ENCODE measurements around the gene FGFBP2. TPM values are rescaled to one million over a fixed set of nuclear protein-coding genes. Genes with fewer than 3 reads are reported as not detected.

FGFBP2 gene
- total RNA-seq, 1 donor from 2014 or later: not detected

- no peak within 1 kb of the TSS for H3K27ac Mint-ChIP-seq (ENCODE audit: unreplicated experiment)
- H3K9me3 Mint-ChIP-seq (ENCODE audit: unreplicated experiment): no peaks in the 10 kb centered on the region
- no peaks in the 10 kb centered on the region for H3K27me3 Mint-ChIP-seq (ENCODE audit: unreplicated experiment)
- H3K4me1 Mint-ChIP-seq (ENCODE audit: unreplicated experiment): peaks cover 4% of the 10 kb centered on the region
- H3K4me3 Mint-ChIP-seq (ENCODE audit: unreplicated experiment): no peak within 1 kb of the TSS
- DNase-seq (ENCODE audit: low spot score): no peak
- H3K36me3 Mint-ChIP-seq (ENCODE audit: low read depth, unreplicated experiment): no peaks in the 10 kb centered on the region
- TF ChIP-seq, protein P1, sequence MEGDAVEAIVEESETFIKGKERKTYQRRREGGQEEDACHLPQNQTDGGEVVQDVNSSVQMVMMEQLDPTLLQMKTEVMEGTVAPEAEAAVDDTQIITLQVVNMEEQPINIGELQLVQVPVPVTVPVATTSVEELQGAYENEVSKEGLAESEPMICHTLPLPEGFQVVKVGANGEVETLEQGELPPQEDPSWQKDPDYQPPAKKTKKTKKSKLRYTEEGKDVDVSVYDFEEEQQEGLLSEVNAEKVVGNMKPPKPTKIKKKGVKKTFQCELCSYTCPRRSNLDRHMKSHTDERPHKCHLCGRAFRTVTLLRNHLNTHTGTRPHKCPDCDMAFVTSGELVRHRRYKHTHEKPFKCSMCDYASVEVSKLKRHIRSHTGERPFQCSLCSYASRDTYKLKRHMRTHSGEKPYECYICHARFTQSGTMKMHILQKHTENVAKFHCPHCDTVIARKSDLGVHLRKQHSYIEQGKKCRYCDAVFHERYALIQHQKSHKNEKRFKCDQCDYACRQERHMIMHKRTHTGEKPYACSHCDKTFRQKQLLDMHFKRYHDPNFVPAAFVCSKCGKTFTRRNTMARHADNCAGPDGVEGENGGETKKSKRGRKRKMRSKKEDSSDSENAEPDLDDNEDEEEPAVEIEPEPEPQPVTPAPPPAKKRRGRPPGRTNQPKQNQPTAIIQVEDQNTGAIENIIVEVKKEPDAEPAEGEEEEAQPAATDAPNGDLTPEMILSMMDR (IDR thresholded peaks at IDR 0.05; ENCODE audit: unreplicated experiment): no peak
Observed at GRCh38 chr4:15938640-15939039, 24.3 kb downstream of the FGFBP2 start, which contains the start of gene FGFBP1. FGFBP1 (minus strand) TSS chr4:15938740; CDS start chr4:15936632, 2,108 bp downstream.

- H3K4me1 Mint-ChIP-seq (ENCODE audit: unreplicated experiment): peaks cover 4% of the 10 kb centered on the region
- H3K36me3 Mint-ChIP-seq (ENCODE audit: low read depth, unreplicated experiment): no peaks in the 10 kb centered on the region
- no peaks in the 10 kb centered on the region for H3K9me3 Mint-ChIP-seq (ENCODE audit: unreplicated experiment)
- DNase-seq (ENCODE audit: low spot score): no peak
- TF ChIP-seq, protein P1 (IDR thresholded peaks at IDR 0.05; ENCODE audit: unreplicated experiment): no peak
- no peaks in the 10 kb centered on the region for H3K27me3 Mint-ChIP-seq (ENCODE audit: unreplicated experiment)
- H3K4me3 Mint-ChIP-seq (ENCODE audit: unreplicated experiment): no peak overlapping the region
- H3K27ac Mint-ChIP-seq (ENCODE audit: unreplicated experiment): no peak overlapping the region
Observed at GRCh38 chr4:15938182-15938581, 24.8 kb downstream of the FGFBP2 start.

DNA sequence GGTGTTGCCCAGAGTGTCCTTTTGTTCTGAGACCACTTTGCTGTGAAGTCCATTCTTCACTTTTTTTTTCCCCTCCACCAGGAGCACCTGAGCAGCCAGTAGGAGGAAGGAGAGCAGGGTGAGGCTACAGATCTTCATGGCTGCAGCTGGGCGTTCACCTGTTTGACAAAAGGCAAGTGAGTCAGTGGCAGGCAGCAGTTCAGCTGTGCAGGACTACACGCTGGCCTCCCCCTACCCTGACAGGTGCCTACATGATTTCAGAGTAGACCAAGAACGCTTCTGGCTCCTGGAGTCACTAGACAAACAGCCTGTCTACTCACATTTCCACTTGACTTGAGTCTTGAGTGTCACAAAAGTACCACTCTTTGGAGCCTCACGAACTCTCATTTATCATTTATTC is 26.5 kb downstream of the FGFBP2 start:
- no peaks in the 10 kb centered on the region for H3K36me3 Mint-ChIP-seq (ENCODE audit: low read depth, unreplicated experiment)
- H3K27ac Mint-ChIP-seq (ENCODE audit: unreplicated experiment): no peak overlapping the region
- no peak for DNase-seq (ENCODE audit: low spot score)
- TF ChIP-seq, protein P1 (IDR thresholded peaks at IDR 0.05; ENCODE audit: unreplicated experiment): no peak
- no peaks in the 10 kb centered on the region for H3K27me3 Mint-ChIP-seq (ENCODE audit: unreplicated experiment)
- no peak overlapping the region for H3K4me3 Mint-ChIP-seq (ENCODE audit: unreplicated experiment)
- H3K9me3 Mint-ChIP-seq (ENCODE audit: unreplicated experiment): no peaks in the 10 kb centered on the region
- H3K4me1 Mint-ChIP-seq (ENCODE audit: unreplicated experiment): peaks cover 4% of the 10 kb centered on the region

DNA sequence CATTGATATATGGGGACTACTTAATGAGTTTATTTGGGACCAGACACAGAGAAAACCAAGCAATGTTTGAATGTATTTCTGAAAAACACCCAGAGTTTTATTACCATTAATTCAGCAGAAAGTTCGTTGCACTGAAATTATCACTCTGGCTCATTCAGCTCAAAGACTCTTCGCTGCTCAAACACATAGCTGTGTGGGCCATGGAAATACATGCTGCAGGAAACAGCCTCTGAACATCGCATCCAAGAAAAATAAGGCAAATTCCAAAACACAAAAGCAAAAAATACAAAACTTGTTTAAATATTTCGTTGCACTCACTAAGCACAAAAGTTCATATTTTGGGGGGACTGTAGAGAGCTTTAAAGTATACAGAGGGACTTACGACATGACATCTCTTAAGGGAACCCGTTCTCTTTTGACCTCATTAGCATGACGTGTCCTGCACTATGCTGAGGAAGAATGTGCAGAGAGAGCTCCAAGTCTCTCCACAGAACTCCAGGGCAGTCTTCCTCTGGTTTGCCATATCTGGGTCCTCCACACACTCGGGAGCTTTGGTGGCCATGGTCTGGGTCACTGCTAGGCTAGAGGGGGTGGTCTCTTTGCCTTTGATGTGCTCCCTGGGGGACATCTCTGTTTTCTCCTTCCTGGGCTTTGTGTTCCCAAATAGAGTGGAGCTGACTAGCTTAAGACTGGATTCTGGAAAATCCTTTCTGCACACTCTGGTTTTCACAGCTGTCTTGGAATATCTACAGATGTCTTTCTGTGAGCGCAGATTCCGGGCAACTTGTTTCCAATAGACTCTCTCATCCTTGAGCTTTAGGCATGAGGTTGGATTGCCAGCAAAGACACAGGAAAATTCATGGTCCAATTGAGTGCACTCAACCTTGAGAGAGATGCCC is 27.2 kb downstream of the FGFBP2 start:
- no peaks in the 10 kb centered on the region for H3K27me3 Mint-ChIP-seq (ENCODE audit: unreplicated experiment)

More for the DNA sequence above, 27.2 kb downstream of the FGFBP2 start:
- DNase-seq (ENCODE audit: low spot score): no peak
- Mint-ChIP-seq H3K4me3 (ENCODE audit: unreplicated experiment) (no peak overlapping the region), H3K9me3 (ENCODE audit: unreplicated experiment) (no peaks in the 10 kb centered on the region), H3K36me3 (ENCODE audit: low read depth, unreplicated experiment) (no peaks in the 10 kb centered on the region), H3K4me1 (ENCODE audit: unreplicated experiment) (peaks cover 4% of the 10 kb centered on the region), H3K27ac (ENCODE audit: unreplicated experiment) (no peak overlapping the region)
- TF ChIP-seq, protein P1 (IDR thresholded peaks at IDR 0.05; ENCODE audit: unreplicated experiment): no peak

Data from endothelial cell (in vitro differentiated cells).